Mononuclear cell (primary cell): ENCODE measurements around the gene PRSS12. TPM values are rescaled to one million over a fixed set of nuclear protein-coding genes. Genes with fewer than 3 reads are reported as not detected.

Experiments
- H3K27me3 ChIP-seq: 2 replicates; pipeline ENCODE4 v1.6.0; 2011; ENCODE audit warnings: low read length, control low read depth; ENCODE audit not compliant: insufficient read depth
- H3K4me1 ChIP-seq: 2 replicates; pipeline ENCODE4 v1.5.1; 2011; ENCODE audit warnings: mild to moderate bottlenecking, low read length, control low read depth; ENCODE audit not compliant: insufficient read depth
- H3K4me3 ChIP-seq: 2 replicates; pipeline ENCODE4 v1.5.1; 2011; ENCODE audit warnings: mild to moderate bottlenecking, low read length, moderate library complexity
- H3K9me3 ChIP-seq: 2 replicates; pipeline ENCODE4 v1.5.1; 2011; ENCODE audit warnings: low read depth, mild to moderate bottlenecking, control low read depth, low read length
- total RNA-seq: library from RNA; depleted of rRNA; stranded (reverse); fragments of >200 nt; gene quantifications from one replicate; pipeline ENCODE4 v1.2.3, GENCODE V29; 2012

PRSS12 gene
- total RNA-seq, 1 donor: 0.21 TPM

DNA sequence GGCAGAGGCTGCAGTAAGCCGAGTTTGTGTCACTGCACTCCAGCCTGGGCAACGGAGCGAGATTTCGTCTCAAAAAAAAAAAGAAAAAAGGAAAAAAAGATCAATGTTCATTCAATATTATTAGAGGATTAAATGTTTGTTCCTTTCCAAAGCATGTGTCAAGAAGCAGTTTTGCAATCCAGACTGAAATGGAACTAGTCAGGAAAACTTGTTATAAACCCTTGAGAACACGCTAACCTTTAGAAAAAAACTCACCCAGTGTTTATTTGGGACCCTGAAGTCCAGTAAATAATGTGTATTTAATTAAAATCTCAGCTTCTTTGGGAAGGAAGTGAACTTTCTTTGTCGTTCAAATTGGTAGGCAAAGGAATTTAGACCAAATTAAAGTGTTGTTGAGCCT, 16.4 kb upstream of the PRSS12 start:
- no peaks in the 10 kb centered on the region for H3K4me1 ChIP-seq
- H3K27me3 ChIP-seq: no peaks in the 10 kb centered on the region
- no peaks in the 10 kb centered on the region for H3K9me3 ChIP-seq
- no peak overlapping the region for H3K4me3 ChIP-seq

DNA sequence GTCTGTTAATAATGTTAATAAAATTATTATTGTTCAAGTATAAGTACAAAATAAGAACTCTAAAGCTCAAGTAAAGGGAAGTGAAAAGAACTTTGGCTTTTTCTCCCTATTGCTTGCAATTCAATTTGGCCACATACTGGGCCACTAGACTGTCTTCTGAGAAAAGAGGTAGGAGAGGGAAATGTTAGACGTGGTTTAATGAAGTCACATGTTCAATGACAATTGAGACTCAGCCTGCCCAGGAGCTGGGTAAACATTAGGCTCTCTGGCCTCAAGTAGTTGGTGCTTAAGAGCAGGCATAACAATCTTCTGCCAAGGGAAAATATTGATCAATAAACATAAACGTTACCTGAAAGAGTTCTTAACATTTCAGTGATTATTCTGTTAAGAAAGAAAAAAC, 15.1 kb upstream of the PRSS12 start:
- Histone ChIP-seq H3K4me3 (no peak overlapping the region), H3K4me1 (no peaks in the 10 kb centered on the region), H3K27me3 (no peaks in the 10 kb centered on the region), H3K9me3 (no peaks in the 10 kb centered on the region)

DNA sequence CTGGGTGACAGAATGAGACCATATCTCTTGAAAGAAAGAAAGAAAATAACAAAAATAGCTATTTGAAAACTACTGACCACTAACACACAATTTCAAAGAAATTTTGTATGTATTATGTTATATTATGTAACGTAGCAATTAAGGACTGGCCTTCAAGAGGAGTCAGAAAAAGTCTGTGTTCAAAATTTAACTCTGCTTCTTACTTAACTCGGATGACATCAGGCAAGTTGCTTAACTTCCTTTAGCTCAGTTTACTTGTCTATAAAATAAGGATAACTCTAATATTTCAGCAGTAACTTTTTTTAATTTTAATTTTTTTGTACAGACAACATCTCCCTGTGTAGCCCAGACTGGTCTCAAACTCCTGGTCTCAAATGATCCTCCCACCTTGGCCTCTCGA, 14.6 kb upstream of the PRSS12 start:
- Histone ChIP-seq H3K9me3 (no peaks in the 10 kb centered on the region), H3K4me1 (no peaks in the 10 kb centered on the region), H3K4me3 (no peak overlapping the region), H3K27me3 (no peaks in the 10 kb centered on the region)

DNA sequence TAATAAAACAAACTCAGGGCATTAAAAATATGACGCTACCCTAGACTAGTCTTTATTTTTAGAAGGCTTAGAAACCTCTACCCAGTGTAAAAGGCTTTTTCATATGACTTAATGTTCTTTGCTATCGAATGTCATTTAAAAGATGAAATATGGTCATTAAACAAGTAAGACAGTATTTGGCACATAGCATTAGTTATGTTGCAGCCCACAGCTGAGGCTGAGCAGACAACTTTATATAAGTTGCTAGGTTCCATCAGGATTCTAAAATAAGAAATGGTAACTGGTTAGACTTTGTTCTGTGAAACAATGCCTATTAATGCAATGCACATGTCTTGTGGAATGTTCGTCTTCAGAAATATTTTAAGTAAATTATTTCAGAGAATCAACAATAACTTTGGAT, 10.4 kb upstream of the PRSS12 start:
- no peaks in the 10 kb centered on the region for H3K9me3 ChIP-seq
- H3K4me3 ChIP-seq: no peak overlapping the region
- H3K27me3 ChIP-seq: peaks cover 9% of the 10 kb centered on the region
- H3K4me1 ChIP-seq: no peaks in the 10 kb centered on the region

DNA sequence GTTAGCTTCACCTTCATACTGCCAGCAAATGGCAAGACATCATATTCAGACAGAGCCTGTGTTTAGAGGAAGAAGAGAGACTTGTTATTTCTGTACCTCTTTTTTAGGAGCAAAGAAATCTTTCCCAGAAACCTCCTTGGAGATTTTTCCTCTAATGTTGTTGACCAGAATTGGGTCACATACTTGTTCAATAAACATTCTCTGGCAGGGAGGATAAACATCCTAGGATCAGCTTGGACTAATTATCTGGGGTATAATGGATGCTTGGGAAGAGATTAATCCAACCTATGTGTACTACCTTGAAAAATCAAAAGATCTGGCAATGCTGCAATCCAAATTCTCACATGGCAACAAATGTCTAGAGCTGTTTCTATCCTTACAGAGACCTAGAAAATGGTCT, 8.4 kb upstream of the PRSS12 start:
- no peaks in the 10 kb centered on the region for H3K9me3 ChIP-seq
- H3K4me1 ChIP-seq: no peaks in the 10 kb centered on the region
- H3K4me3 ChIP-seq: no peak overlapping the region
- peaks cover 22% of the 10 kb centered on the region for H3K27me3 ChIP-seq

DNA sequence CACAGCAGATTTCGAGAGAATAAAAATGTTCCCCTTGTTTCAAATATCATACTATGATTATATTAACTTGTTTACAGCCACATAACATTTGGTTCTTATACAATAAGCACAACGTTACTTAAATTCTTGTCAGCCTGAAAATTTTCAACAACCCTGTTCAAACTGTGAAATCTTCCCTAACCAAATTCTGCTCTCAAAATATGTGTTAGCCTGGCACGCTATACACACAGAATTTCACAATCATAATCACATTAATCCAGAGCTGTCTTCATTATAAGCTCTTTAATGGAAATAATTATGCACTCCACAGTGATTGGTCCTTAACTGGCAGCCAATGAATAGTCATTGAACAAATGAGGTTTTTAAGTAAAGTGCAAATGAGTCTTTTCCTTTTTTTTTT, 7.3 kb upstream of the PRSS12 start:
- H3K27me3 ChIP-seq: peaks cover 32% of the 10 kb centered on the region
- no peaks in the 10 kb centered on the region for H3K4me1 ChIP-seq
- H3K4me3 ChIP-seq: no peak overlapping the region
- no peaks in the 10 kb centered on the region for H3K9me3 ChIP-seq

DNA sequence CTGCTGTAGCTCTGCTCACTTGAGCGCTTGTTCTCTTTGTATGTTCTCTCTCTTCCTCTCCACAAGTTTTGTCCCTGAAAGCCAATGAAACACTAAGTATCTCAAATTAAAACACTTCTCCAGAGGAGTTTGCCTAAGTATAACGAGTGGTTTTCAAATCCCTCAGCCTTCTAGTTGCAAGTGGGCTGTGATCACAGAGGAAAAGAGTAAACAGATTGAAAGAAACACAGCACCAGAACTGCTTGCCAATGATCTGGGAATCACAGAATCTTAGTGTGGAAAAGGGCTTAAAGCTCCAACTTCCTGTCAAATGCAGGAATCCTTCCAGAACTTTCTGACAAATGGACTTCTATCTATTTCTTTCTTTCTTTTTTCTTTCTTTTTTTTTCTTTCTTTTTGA, 4.8 kb upstream of the PRSS12 start:
- peaks cover 7% of the 10 kb centered on the region for H3K4me1 ChIP-seq
- H3K27me3 ChIP-seq: peaks cover 55% of the 10 kb centered on the region
- no peak overlapping the region for H3K4me3 ChIP-seq
- H3K9me3 ChIP-seq: no peaks in the 10 kb centered on the region

DNA sequence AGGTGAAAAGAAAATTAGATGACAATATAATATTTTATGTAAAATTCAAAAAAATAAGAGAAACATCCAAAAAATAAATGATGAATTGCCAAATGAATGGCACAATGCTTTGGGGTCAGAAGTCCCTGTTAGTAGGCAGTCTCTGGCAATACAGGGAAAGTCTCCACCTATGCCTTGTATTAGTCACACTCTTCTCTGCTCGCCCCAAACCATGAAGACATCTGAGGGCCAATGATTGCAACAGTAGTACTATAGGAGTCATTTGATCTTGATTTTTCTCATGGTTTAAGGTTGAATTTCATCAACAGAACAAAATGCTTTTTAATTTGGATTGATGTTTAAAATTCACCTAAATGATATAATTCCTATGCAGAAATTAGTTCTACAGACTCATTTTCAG, 3.9 kb upstream of the PRSS12 start:
- Histone ChIP-seq H3K27me3 (peaks cover 56% of the 10 kb centered on the region), H3K4me3 (no peak overlapping the region), H3K9me3 (no peaks in the 10 kb centered on the region), H3K4me1 (peaks cover 14% of the 10 kb centered on the region)

DNA sequence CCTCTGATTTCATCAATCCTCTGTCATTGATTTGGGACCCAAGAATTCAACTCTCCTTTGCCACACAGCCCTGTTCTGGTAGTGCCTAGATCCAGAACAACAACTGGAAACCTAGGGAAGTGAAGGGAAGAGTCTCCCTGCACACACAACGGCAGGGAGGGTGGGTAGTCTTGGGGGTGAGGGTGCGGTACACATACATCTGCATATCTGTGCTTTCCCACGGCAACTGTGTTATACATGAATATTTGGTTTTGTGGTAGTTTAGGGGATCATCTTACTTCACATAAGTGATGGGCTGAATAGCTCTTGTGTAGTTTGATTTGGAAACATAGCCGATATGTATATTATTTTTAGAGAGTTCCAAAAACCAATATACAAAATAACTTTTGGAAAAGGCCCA, 3.3 kb upstream of the PRSS12 start:
- Histone ChIP-seq H3K27me3 (peaks cover 62% of the 10 kb centered on the region), H3K4me3 (no peak overlapping the region), H3K4me1 (peaks cover 14% of the 10 kb centered on the region), H3K9me3 (no peaks in the 10 kb centered on the region)

DNA sequence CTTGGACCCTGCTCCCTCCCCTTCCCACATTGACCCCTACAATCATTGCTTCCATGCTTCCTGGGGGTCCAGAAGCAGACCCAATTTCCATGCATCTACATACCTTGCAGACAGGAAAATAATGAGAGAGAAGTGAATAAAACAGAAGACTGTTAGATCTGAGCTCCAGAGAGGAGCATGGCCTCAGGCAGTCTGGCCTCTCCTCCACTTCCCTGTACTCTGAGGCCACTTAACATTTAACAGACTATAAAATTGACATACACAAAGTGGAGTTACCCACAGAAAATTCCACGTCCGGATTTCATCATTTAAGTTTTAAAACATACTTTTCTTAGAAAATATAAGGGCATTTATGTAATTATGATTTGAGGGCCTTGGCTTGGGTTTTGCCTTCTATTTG, 2.1 kb upstream of the PRSS12 start:
- Histone ChIP-seq H3K27me3 (peaks cover 74% of the 10 kb centered on the region), H3K9me3 (no peaks in the 10 kb centered on the region), H3K4me1 (peaks cover 14% of the 10 kb centered on the region), H3K4me3 (no peak overlapping the region)

DNA sequence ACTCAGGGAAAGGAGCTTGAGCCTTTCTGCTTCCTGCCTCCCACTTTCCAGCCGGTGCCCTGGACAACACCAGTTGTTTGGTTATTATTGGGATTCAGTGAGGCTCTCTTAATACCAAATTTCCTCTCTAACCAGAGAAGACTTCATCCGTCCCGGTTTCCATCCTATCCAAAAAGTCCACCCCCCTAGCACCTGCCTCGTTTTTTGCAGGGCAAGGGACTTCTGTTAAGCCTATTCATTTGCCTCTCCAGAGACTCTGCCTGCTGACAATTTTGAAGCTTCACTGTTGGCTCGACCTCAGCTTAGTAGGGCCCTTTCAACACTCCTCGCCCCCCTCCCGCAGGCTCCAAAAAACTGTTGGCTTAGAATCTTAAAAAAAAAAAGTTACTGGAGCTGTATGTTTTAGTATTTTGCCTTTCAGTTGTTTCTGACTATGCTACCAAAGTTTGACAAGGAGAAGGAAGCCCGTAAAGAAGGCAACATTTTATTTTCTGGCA, 779 bp upstream of the PRSS12 start:
- Histone ChIP-seq H3K4me1 (peaks cover 14% of the 10 kb centered on the region), H3K27me3 (peaks cover 72% of the 10 kb centered on the region), H3K9me3 (no peaks in the 10 kb centered on the region), H3K4me3 (no peak overlapping the region)

DNA sequence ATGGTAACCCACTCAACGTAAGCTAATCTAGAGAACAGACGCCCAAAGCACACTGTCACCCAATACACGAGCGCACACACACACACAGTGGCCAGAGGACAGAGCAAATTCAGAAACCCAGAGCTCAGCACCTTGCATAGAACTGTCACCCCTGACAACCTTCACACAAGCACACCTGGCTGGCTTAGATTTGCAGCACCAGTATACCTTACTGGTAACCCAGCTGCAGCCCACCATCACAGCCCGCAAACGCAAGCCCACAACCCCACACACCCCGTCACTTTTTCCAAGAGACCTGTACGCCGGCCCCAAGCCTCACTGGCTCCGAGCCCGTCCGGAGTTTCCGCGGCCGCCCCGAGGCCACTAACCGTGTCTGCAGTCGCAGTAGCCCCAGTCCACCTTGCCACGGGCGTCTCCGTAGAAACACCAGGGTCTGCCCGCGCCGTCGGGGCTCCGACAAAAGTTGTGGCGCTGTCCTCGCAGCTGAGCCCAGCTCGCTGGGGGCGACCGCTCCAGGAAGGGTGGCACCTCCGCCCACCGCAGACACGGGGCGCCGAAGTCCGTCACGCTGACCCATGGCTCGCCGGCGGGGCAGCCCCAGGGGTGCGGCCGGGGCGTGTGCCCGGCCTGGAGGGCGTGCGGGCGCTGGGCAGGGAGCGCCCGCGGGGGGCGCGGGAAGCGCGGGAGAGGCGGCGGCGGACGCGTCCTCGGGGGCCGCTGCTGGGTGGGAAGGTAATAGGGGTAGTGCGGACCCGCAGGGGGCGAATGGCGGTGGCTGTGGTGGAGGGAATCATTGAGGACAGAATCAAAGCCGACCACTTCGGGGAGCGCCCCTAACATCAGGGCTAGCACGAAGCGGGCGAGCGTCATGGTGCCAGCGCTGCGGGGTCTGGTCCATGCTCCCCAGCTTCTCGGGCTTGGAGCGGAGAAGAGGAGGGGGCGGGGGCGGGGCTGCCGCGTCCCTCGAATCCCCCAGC, 664 bp downstream of the PRSS12 start:
- H3K27me3 ChIP-seq: peaks cover 68% of the 10 kb centered on the region
- no peak overlapping the region for H3K4me3 ChIP-seq
- H3K4me1 ChIP-seq: peaks cover 14% of the 10 kb centered on the region
- H3K9me3 ChIP-seq: no peaks in the 10 kb centered on the region

DNA sequence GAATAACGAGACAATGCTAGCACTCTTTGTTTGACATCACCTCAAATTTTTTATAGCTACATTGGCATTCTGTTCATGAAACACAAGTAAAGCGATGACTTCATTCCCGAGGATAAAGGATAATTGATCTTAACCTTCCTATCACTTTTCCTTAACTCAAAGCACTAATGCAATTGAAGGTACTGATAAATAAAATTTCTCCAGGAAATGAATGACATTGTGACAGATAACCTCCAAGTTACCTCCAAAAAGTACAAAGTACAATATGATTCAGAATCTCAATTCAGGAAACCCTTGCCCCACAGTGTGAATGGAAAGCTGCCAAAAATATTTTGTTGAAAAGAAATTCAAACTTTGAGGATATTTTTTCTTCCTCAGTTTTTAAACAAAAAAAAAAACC, 1.8 kb downstream of the PRSS12 start:
- Histone ChIP-seq H3K4me1 (peaks cover 14% of the 10 kb centered on the region), H3K4me3 (no peak overlapping the region), H3K9me3 (no peaks in the 10 kb centered on the region), H3K27me3 (peaks cover 60% of the 10 kb centered on the region)

DNA sequence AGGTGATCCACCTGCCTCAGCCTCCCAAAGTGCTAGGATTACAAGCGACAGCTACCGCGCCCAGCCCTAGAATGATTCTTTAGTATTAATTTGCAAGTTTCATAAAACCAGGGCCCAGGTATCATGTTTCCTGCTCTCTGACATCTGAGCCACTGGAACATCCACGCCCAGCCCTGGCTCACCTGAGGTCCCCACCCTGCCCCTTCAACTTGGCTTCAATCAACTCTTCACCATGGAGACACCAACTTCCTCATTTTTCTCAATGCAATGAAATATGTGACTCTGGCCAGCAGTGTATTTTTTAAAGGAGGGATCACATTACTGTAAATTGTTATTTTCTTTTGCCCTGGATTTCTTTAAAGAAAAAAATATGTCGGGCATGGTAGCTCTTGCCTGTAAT, 3.9 kb downstream of the PRSS12 start:
- Histone ChIP-seq H3K4me3 (no peak overlapping the region), H3K27me3 (peaks cover 40% of the 10 kb centered on the region), H3K9me3 (no peaks in the 10 kb centered on the region), H3K4me1 (peaks cover 14% of the 10 kb centered on the region)

DNA sequence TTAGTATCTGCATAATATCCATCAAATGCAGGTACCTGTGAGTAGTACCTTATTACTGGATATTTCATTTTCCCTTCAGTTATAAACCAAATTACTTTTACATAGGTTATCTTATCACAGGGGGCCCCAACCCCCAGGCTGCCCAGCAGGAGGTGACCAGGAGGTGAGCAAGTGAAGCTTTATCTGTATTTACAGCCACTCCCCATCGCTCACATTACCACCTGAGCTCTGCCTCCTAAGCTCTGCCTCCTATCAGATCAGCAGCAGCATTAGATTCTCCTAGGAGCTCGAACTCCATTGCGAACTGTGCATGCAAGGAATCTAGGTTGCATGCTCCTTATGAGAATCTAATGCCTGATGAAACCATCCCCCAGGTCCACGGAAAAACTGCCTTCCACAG, 6.3 kb downstream of the PRSS12 start:
- no peaks in the 10 kb centered on the region for H3K4me1 ChIP-seq
- no peaks in the 10 kb centered on the region for H3K9me3 ChIP-seq
- H3K4me3 ChIP-seq: no peak overlapping the region
- H3K27me3 ChIP-seq: peaks cover 22% of the 10 kb centered on the region

DNA sequence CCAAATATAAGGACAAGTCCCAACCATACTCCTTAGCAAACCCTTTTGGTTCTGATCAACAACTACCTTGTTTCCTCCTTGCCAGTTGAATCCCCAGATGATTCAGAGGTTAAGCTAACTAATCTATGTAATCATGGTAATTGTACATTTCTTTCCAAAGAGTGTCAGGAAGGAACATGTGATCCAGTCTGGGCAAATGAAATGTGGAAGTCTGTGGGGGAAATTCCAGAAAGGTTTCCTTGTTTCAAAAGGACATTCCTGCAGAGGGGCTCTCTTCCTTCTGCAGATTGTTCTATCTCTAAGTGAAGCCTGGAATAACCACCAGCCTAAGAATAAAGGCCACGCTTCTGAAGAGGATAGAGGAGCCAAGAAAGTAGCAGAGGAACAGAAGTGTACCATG, 7.0 kb downstream of the PRSS12 start:
- H3K4me1 ChIP-seq: no peaks in the 10 kb centered on the region
- H3K4me3 ChIP-seq: no peak overlapping the region
- H3K9me3 ChIP-seq: no peaks in the 10 kb centered on the region

More for the DNA sequence above, 7.0 kb downstream of the PRSS12 start:
- H3K27me3 ChIP-seq: peaks cover 15% of the 10 kb centered on the region
